Mesenchymal stem cell (in vitro differentiated cells and primary cell): Measurements from ENCODE around the gene UCHL5.
"Not testable (repeated sequence)": the region's sequence is repeated elsewhere in the genome, so short reads cannot be mapped to it uniquely, and the experiment has no call there.

Source experiments
- DNase-seq: peaks from one replicate; pipeline ENCODE4 v3.0.0-alpha.2; 2013
- H2AFZ ChIP-seq: one replicate; pipeline ENCODE4 v1.6.1; 2013; ENCODE audit warnings: low read depth, mild to moderate bottlenecking, control low read depth, inconsistent platforms, low read length, moderate library complexity
- H2AK5ac ChIP-seq: 2 replicates; pipeline ENCODE4 v1.6.1; 2013; ENCODE audit warnings: low read length, moderate library complexity, mild to moderate bottlenecking, inconsistent platforms; ENCODE audit not compliant: severe bottlenecking
- H2BK120ac ChIP-seq: one replicate; pipeline ENCODE4 v1.6.1; 2013; ENCODE audit warnings: low read depth, mild to moderate bottlenecking, inconsistent platforms, low read length, moderate library complexity
- H2BK12ac ChIP-seq, 2 experiments: one replicate each; pipeline ENCODE4 v1.6.1; 2013; ENCODE audit warnings: inconsistent platforms in 2 of 2, low read length in 2 of 2, mild to moderate bottlenecking in 2 of 2, moderate library complexity in 2 of 2, control low read depth in 1 of 2
- H2BK15ac ChIP-seq: one replicate; pipeline ENCODE4 v1.6.1; 2013; ENCODE audit warnings: mild to moderate bottlenecking, low read depth, inconsistent platforms; ENCODE audit not compliant: poor library complexity, severe bottlenecking
- H2BK5ac ChIP-seq: 2 replicates; pipeline ENCODE4 v1.6.1; 2013; ENCODE audit warnings: low read depth, mild to moderate bottlenecking, low read length, control low read depth, inconsistent platforms; ENCODE audit not compliant: poor library complexity, severe bottlenecking
- H3K14ac ChIP-seq, 2 experiments: one replicate each; pipeline ENCODE4 v1.6.1; 2013; ENCODE audit warnings: inconsistent platforms in 2 of 2, low read length in 2 of 2, control low read depth in 1 of 2, mild to moderate bottlenecking in 1 of 2, moderate library complexity in 1 of 2
- H3K18ac ChIP-seq, 2 experiments: one replicate each; pipeline ENCODE4 v1.6.1; 2013; ENCODE audit warnings: inconsistent platforms in 2 of 2, low read length in 2 of 2, control low read depth in 1 of 2, low read depth in 1 of 2, mild to moderate bottlenecking in 1 of 2
- H3K23ac ChIP-seq, 2 experiments: one replicate each; pipeline ENCODE4 v1.6.1; 2013; ENCODE audit warnings: inconsistent platforms in 2 of 2, low read length in 2 of 2, mild to moderate bottlenecking in 2 of 2, moderate library complexity in 2 of 2, control low read depth in 1 of 2
- H3K27ac ChIP-seq: 2 replicates; pipeline ENCODE4 v1.5.1; 2013; ENCODE audit warnings: mild to moderate bottlenecking, moderate library complexity, low read length, control low read depth, inconsistent platforms; ENCODE audit not compliant: poor library complexity, severe bottlenecking
- H3K27me3 ChIP-seq, 2 experiments: 2 replicates each; pipeline versions ENCODE4 v1.6.1 to v1.7.0; 2013; ENCODE audit warnings: low read length in 2 of 2, mild to moderate bottlenecking in 2 of 2, moderate library complexity in 2 of 2, control low read depth in 1 of 2, inconsistent platforms in 1 of 2; ENCODE audit not compliant: control insufficient read depth in 1 of 2, insufficient read depth in 1 of 2
- H3K36me3 ChIP-seq, 2 experiments: 2 replicates each; pipeline versions ENCODE4 v1.6.1 to v1.7.0; 2013; ENCODE audit warnings: low read length in 2 of 2, control low read depth in 1 of 2, inconsistent platforms in 1 of 2, low read depth in 1 of 2, mild to moderate bottlenecking in 1 of 2; ENCODE audit not compliant: insufficient read depth in 2 of 2, control insufficient read depth in 1 of 2
- H3K4ac ChIP-seq, 2 experiments: one replicate each; pipeline ENCODE4 v1.6.1; 2013; ENCODE audit warnings: inconsistent platforms in 2 of 2, low read length in 2 of 2, mild to moderate bottlenecking in 2 of 2, moderate library complexity in 2 of 2, control low read depth in 1 of 2, low read depth in 1 of 2
- H3K4me1 ChIP-seq: 2 replicates; pipeline ENCODE4 v1.6.1; 2013; ENCODE audit warnings: low read depth, low read length, control low read depth; ENCODE audit not compliant: control insufficient read depth, insufficient read depth
- H3K4me2 ChIP-seq: 2 replicates; pipeline ENCODE4 v1.6.1; 2013; ENCODE audit warnings: low read length, mild to moderate bottlenecking, inconsistent platforms; ENCODE audit not compliant: poor library complexity, severe bottlenecking
- H3K4me3 ChIP-seq, 2 experiments: 2 replicates each; pipeline versions ENCODE4 v1.5.1 to v1.7.0; 2013; ENCODE audit warnings: low read length in 2 of 2, mild to moderate bottlenecking in 2 of 2, control low read depth in 1 of 2, low read depth in 1 of 2; ENCODE audit not compliant: insufficient read depth in 1 of 2
- H3K79me1 ChIP-seq: replicated peaks from 2 replicates; pipeline ENCODE4 v1.6.1; 2013; ENCODE audit warnings: mild to moderate bottlenecking, control low read depth, low read length, inconsistent platforms; ENCODE audit not compliant: poor library complexity, severe bottlenecking
- H3K9ac ChIP-seq: 2 replicates; pipeline ENCODE4 v1.7.0; 2013; ENCODE audit warnings: mild to moderate bottlenecking, low read length, moderate library complexity
- H3K9me3 ChIP-seq: 2 replicates; pipeline ENCODE4 v1.7.0; 2013; ENCODE audit warnings: mild to moderate bottlenecking, low read length; ENCODE audit not compliant: control insufficient read depth
- H4K8ac ChIP-seq: one replicate; pipeline ENCODE4 v1.6.1; 2013; ENCODE audit warnings: inconsistent platforms, mild to moderate bottlenecking, low read length, moderate library complexity
- H4K91ac ChIP-seq: one replicate; pipeline ENCODE4 v1.6.1; 2013; ENCODE audit warnings: mild to moderate bottlenecking, low read length, inconsistent platforms
- WGBS: methylation state at CpG from one replicate; pipeline ENCODE4 v1.1.7; 2013; ENCODE audit warnings: mixed read lengths; 5-methylcytosine and 5-hydroxymethylcytosine counted together

Gene UCHL5

DNA sequence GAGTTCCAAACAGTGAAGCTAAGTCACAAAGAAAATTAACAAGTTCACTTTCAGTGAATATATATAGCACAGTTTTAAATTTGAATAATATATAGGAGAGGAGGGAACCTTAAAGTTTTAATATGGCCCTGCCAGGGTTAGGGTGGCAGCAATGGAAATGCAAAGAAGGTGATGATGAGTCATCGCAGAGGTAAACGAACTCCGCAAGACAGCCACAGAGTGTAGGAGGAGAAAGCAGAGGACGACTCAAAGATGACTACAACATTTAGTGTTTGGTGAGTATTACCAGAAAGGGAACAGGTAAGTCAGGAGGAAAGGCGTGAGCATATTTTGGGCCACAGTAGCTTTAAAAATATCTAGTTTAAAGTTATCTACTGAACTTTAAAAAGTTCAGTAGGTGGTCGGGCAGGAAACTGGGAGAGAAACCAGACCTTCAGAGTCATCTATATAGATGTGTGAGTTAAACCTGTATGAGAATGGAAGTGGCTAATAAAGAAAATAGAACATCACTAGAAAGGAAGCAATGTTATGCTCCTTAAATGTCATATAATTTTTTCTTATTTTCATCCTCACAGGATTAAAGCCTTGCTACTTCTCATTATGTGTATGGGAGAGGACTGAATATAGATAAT is 75.7 kb downstream of the UCHL5 start:
- no peak overlapping the region for H2BK120ac ChIP-seq
- no peak overlapping the region for H4K91ac ChIP-seq
- H2AFZ ChIP-seq = no peak overlapping the region
- H4K8ac ChIP-seq = no peak overlapping the region
- peaks cover 0 to 7% of the 10 kb centered on the region in 2 experiments for H3K36me3 ChIP-seq
- H3K18ac ChIP-seq = no peak overlapping the region
- H2AK5ac ChIP-seq = no peak overlapping the region
- H2BK15ac ChIP-seq = no peak overlapping the region
- peak overlapping the region in 1 of 2 experiments; percentile 9 for H3K23ac ChIP-seq
- H3K79me1 ChIP-seq = no peaks in the 10 kb centered on the region
- H3K14ac ChIP-seq = no peak overlapping the region
- DNase-seq = no peak
- H2BK12ac ChIP-seq = no peak overlapping the region
- no peak overlapping the region for H3K27ac ChIP-seq
- H3K9ac ChIP-seq = no peak overlapping the region
- no peaks in the 10 kb centered on the region for H3K9me3 ChIP-seq
- H3K4me1 ChIP-seq = no peaks in the 10 kb centered on the region
- no peak overlapping the region for H3K4me2 ChIP-seq
- no peak overlapping the region for H3K4ac ChIP-seq
- no peak overlapping the region for H2BK5ac ChIP-seq
- 77% methylated on average over 6 of the region's 6 CpGs for WGBS
- no peaks in the 10 kb centered on the region for H3K27me3 ChIP-seq
- H3K4me3 ChIP-seq = no peak overlapping the region

DNA sequence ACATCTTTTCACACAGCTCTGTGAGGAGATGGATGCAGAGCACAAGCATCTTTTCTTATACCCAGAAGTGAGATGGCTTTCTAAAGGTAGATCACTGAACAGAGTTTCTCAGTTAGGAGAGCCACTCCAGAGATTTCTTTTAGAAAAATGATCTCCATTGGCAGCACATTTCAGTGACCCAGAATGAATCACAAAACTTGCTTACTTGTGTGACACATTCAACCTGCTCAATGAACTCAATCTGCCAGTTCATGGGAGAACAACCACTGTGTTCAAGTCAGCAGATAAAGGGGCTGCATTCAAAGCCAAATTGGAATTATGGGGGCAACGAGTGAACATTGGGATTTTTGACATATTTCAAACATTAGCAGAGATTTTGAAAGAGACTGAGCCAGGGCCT is 78.3 kb downstream of the UCHL5 start:
- H2AFZ ChIP-seq = no peak overlapping the region
- WGBS = 87% methylated on average over 1 of the region's 1 CpG
- H3K23ac ChIP-seq = no peak overlapping the region
- DNase-seq = no peak
- no peak overlapping the region for H4K91ac ChIP-seq
- H3K36me3 ChIP-seq = no peaks in the 10 kb centered on the region
- no peak overlapping the region for H2BK12ac ChIP-seq
- no peak overlapping the region for H4K8ac ChIP-seq
- no peak overlapping the region for H3K4me3 ChIP-seq
- no peaks in the 10 kb centered on the region for H3K4me1 ChIP-seq
- no peaks in the 10 kb centered on the region for H3K27me3 ChIP-seq
- no peak overlapping the region for H2BK120ac ChIP-seq
- H3K9ac ChIP-seq = no peak overlapping the region
- no peak overlapping the region for H3K18ac ChIP-seq
- H3K4me2 ChIP-seq = no peak overlapping the region
- H2BK5ac ChIP-seq = no peak overlapping the region
- no peaks in the 10 kb centered on the region for H3K79me1 ChIP-seq
- H2AK5ac ChIP-seq = no peak overlapping the region
- H3K4ac ChIP-seq = no peak overlapping the region
- no peak overlapping the region for H2BK15ac ChIP-seq
- H3K14ac ChIP-seq = no peak overlapping the region
- no peak overlapping the region for H3K27ac ChIP-seq
- no peaks in the 10 kb centered on the region for H3K9me3 ChIP-seq

GRCh38 chr1:192980334-192980733 is 78.8 kb downstream of the UCHL5 start:
- DNase-seq, H2AK5ac ChIP-seq, H3K79me1 ChIP-seq, H3K4me2 ChIP-seq, H2BK120ac ChIP-seq, H3K9me3 ChIP-seq, H4K91ac ChIP-seq, H3K9ac ChIP-seq, H3K27ac ChIP-seq, H3K4ac ChIP-seq, H3K27me3 ChIP-seq, H2AFZ ChIP-seq, H4K8ac ChIP-seq, H2BK5ac ChIP-seq, H3K4me1 ChIP-seq, H3K18ac ChIP-seq, H2BK12ac ChIP-seq, H3K14ac ChIP-seq, H2BK15ac ChIP-seq, H3K23ac ChIP-seq, H3K4me3 ChIP-seq, H3K36me3 ChIP-seq: not testable (repeated sequence)
- 97% methylated on average over 4 of the region's 4 CpGs for WGBS

DNA sequence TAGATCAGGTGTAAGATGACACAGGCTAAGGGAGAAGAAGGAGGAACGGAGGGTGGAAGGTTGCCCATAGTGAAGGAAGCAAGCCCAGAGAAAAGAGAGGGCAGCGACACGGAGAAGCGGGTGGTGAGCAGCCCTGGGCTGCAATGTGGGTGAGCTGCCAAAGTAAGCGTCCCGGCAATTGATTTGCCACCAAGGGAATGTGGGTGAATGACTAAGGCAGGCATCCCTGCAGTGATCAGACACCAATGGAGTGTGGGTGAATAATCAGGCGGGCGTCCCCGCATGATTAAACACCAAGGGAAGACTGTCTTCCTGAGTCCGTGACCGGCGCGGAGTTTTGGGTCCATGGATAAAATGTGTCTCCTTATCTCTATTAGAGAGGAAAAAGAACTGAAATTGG is 79.6 kb downstream of the UCHL5 start:
- H3K18ac ChIP-seq = no peak overlapping the region
- no peaks in the 10 kb centered on the region for H3K36me3 ChIP-seq
- no peak overlapping the region for H2AFZ ChIP-seq
- H2BK15ac ChIP-seq = no peak overlapping the region
- no peak overlapping the region for H4K8ac ChIP-seq
- H2BK12ac ChIP-seq = no peak overlapping the region
- H3K23ac ChIP-seq = no peak overlapping the region
- no peak overlapping the region for H3K9ac ChIP-seq
- no peak overlapping the region for H2AK5ac ChIP-seq
- WGBS = 97% methylated on average over 13 of the region's 13 CpGs
- no peaks in the 10 kb centered on the region for H3K79me1 ChIP-seq
- H2BK5ac ChIP-seq = no peak overlapping the region
- H3K9me3 ChIP-seq = no peaks in the 10 kb centered on the region
- H3K4me1 ChIP-seq = peaks cover under 1% of the 10 kb centered on the region
- H3K4ac ChIP-seq = no peak overlapping the region
- H3K14ac ChIP-seq = no peak overlapping the region
- H4K91ac ChIP-seq = no peak overlapping the region
- no peak overlapping the region for H3K4me2 ChIP-seq
- H2BK120ac ChIP-seq = no peak overlapping the region
- H3K4me3 ChIP-seq = no peak overlapping the region
- no peak overlapping the region for H3K27ac ChIP-seq
- no peaks in the 10 kb centered on the region for H3K27me3 ChIP-seq
- DNase-seq = no peak
